ENCODE measurements around the gene HOXB6. TPM values are rescaled to one million over a fixed set of nuclear protein-coding genes. Genes with fewer than 3 reads are reported as not detected.

HOXB6 gene
- total and polyA plus RNA-seq, 9 donors: 0.25 to 10.3 (median 1.2) TPM

- Histone ChIP-seq H3K27me3 (peaks cover 2% of the 10 kb centered on the region), H3K27ac (no peak overlapping the region), H3K36me3 (no peaks in the 10 kb centered on the region), H3K4me1 (ENCODE audit: insufficient read depth) (no peaks in the 10 kb centered on the region), H3K4me3 (no peak overlapping the region), H3K9me3 (peaks cover 0 to 8% of the 10 kb centered on the region in 2 donors)
- no peak for DNase-seq
- WGBS, 3 donors: 12 to 15% (median 14%) methylated on average over 54 of the region's 54 CpGs
- no peak for TF ChIP-seq POLR2A (IDR thresholded peaks at IDR 0.05)
- TF ChIP-seq EP300 (IDR thresholded peaks at IDR 0.05): no peak
- TF ChIP-seq CTCF (IDR thresholded peaks at IDR 0.05): no peak
- intact Hi-C loops (cut with DNase I): loop anchor here in 1 of 4 donors (10.0 kb wide), 1 partner anchor 241 kb away; no protein-coding TSS in a partner anchor
Observed at GRCh38 chr17:48596000-48596734, 8.6 kb downstream of the HOXB6 start.

GRCh38 chr17:48595278-48595999 lies 9.3 kb downstream of the HOXB6 start:
- no peak overlapping the region for H3K4me3 ChIP-seq
- H3K4me1 ChIP-seq (ENCODE audit: insufficient read depth): no peaks in the 10 kb centered on the region
- H3K27ac ChIP-seq: no peak overlapping the region
- no peak for DNase-seq
- WGBS, 3 donors: 44 to 63% (median 50%) methylated on average over 25 of the region's 25 CpGs
- H3K9me3 ChIP-seq: peaks cover 0 to 8% of the 10 kb centered on the region in 2 donors
- H3K27me3 ChIP-seq: peaks cover 2% of the 10 kb centered on the region
- TF ChIP-seq CTCF (IDR thresholded peaks at IDR 0.05) (no peak), EP300 (IDR thresholded peaks at IDR 0.05) (no peak), POLR2A (IDR thresholded peaks at IDR 0.05) (no peak)
- H3K36me3 ChIP-seq: no peaks in the 10 kb centered on the region
- intact Hi-C loops (cut with DNase I): loop anchor here in 1 of 4 donors (10.0 kb wide), 1 partner anchor 241 kb away; no protein-coding TSS in a partner anchor

GRCh38 chr17:48594538-48595277 lies 10.1 kb downstream of the HOXB6 start:
- H3K36me3 ChIP-seq: no peaks in the 10 kb centered on the region
- no peak for TF ChIP-seq EP300 (IDR thresholded peaks at IDR 0.05)
- no peak for TF ChIP-seq CTCF (IDR thresholded peaks at IDR 0.05)
- no peak for TF ChIP-seq POLR2A (IDR thresholded peaks at IDR 0.05)
- peaks cover 0 to 8% of the 10 kb centered on the region in 2 donors for H3K9me3 ChIP-seq
- no peak overlapping the region for H3K4me3 ChIP-seq
- no peaks in the 10 kb centered on the region for H3K4me1 ChIP-seq (ENCODE audit: insufficient read depth)
- intact Hi-C loops (cut with DNase I): loop anchor here in 1 of 4 donors (10.0 kb wide), 1 partner anchor 240 kb away; no protein-coding TSS in a partner anchor
- H3K27me3 ChIP-seq: peaks cover 2% of the 10 kb centered on the region
- no peak overlapping the region for H3K27ac ChIP-seq
- 39 to 57% (median 46%) methylated on average over 25 of the region's 25 CpGs for WGBS, 3 donors
- no peak for DNase-seq

All from ovary (tissue), 9 donors.